ENCODE measurements around the gene PGLYRP1.

Gene PGLYRP1, protein sequence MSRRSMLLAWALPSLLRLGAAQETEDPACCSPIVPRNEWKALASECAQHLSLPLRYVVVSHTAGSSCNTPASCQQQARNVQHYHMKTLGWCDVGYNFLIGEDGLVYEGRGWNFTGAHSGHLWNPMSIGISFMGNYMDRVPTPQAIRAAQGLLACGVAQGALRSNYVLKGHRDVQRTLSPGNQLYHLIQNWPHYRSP

DNA sequence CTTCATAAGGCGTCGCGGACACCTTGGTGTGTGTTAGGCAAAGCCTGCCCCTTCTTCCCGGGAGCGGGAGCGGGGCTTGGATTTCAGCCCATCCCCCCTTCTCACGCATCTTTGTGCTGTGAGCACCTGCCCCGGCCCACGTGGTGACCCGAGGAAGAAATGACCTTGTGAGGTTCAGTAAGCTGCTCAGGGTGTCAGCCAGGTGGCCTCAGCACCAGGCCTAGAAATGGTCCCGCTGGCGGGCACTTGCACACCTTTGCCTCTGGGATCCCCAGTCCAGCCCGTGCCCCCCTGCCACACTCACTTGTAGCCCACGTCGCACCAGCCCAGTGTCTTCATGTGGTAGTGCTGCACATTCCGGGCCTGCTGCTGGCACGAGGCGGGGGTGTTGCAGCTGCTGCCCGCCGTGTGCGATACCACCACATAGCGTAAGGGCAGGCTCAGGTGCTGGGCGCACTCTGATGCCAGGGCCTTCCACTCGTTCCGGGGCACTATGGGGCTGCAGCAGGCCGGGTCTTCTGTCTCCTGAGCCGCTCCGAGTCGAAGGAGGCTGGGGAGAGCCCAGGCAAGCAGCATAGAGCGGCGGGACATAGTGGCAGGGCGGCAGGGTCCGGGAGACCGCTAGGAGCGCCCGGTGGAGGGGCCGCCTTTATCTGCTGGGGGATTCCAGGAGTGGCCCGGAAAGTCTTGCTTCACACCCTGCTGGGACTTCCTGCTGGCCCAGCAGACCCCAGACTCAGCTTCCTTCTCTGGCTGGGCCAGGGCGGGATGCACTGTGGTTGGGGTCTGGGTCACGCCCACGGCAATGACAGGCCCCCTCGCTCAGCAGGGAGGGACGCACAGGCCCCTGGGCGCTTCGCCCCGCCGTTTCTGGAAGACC is at the start of gene PGLYRP1:
Gene PGLYRP1 (minus strand): TSS at position 623 of the 880 bp plus-strand sequence. CDS start 32 bp downstream, at position 591.
- in situ Hi-C loops (cut with MboI; ENCODE audit: low sequenced_read_pairs): no loop called here

DNA sequence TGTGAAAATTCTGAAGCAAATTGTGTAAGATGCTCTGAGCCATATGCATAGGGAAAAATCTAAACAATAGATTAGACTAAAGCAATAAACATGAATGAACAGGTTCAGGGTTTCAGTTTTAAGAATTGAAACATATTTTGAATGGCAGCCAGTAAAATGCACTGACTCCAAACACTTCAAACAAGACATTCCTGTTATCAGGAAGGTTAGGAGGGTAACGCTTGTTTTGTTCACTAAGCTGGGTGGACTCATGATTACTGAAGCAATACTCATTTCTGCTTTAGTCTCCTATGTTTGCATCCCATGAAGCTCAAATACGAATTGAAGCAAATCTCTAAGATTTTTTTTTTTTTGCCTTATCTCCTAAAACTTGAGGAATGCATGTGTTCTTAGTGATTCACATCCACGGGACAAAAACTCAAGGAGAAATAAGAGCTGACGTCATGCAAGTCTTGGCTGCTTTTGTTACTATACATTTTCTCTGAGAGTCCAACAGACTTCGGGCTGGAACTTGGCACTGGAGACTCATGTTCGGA is 47.0 kb upstream of the PGLYRP1 start:
- in situ Hi-C loops (cut with MboI; ENCODE audit: low sequenced_read_pairs): no loop called here

DNA sequence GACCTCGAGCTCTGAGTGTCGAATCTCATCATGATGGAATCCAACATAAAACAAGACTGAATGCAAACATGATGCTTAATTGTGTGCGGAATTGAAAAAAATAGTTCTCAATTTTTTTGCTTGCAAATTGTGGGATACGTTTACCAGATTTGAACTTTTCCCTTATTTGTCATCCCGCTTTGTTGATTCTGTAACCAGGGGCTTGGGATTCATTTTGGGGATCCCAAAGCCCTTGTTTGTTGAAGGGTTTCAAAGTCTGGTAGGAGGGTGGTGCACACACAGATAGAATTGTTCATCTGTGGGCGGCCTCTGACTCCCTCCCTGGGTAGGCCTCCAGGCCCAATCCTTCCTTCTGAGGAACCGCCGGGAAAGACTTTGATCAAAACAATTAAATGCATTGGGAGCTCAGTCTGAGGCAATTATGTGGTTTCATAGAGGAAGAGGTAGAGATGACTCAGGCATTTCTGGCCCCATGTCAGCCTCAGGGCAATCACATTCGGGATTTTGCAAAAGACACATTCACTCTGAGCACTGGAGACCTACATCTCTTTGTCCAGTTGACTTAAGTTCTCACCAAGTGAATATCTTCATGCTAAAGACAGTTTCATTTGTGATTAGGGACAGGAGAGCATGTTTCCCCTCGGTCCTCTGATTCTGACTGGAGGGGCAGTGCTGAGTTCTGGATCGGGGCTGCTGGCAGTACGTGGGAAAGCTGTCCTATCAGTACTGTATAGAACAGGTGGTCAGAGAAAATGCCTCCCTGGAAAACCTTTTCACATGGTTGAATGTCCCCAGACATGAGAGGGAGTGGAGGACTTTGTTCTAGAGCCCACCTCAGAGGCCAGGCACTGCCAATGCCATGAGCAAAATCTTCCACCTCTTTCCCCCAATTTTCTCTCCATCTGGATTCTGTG is 45.7 kb upstream of the PGLYRP1 start:
- in situ Hi-C loops (cut with MboI; ENCODE audit: low sequenced_read_pairs): no loop called here

DNA sequence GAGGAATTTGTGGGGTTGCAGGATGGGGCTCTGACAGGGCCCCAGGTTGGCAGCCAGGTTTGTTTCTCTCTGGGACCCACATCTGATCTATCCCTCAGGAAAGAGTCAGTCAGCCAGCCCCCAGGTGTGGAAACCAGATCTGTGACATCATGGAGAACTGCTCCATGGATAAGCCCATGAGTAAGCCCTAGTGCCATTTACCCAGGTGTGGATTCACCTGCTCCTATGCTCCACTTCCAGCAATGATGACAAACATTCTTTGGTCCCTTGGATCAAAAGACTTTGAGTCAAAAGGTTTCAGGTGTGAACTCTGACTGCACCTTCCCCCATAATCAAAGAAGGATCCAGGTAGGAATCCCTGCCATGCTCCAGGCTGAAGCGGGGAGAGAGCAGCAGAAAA is 44.8 kb upstream of the PGLYRP1 start:
- in situ Hi-C loops (cut with MboI; ENCODE audit: low sequenced_read_pairs): no loop called here

DNA sequence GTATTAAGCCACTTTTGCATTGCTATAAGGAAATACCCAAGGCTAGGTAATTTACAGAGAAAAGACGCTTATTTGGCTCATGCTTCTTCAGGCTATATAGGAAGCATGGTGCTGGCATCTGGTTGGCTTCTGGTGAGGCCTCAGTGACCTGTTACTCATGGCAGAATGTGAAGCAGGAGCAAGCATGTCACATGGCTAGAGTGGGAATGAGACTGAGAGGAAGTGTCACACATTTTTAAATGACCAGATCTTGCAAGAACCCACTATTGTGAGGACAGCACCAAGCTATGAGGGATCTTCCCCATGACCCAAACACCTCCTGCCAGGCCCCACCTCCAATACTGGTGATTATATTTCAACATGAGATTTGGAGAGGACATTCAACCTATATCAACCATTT is 43.6 kb upstream of the PGLYRP1 start:
- in situ Hi-C loops (cut with MboI; ENCODE audit: low sequenced_read_pairs): no loop called here

DNA sequence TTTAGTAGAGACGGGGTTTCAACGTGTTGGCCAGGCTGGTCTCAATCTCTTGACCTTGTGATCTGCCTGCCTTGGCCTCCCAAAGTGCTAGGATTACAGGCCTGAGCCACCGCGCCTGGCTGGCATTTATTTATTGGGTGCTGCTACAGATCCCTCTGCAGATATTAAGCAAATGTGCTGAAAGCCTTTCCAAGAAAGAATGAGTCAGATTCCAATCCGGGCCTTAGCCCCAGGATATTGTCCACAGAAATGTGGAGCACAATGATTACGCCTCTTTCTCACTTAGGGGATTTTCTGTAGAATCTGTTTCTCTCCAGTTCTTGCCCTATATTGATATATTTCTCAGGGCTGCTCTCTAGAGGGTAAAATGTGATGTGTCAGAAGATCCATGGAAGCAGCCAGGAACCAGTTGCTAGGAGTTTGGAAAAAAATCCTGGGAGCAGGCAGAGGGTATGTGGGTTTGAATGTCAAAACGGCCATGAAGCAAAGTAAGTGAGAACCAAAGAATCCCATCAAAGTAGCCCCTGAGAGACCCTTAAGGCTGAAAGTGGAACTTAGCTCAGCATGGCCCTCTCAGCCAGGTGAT is 42.7 kb upstream of the PGLYRP1 start:
- in situ Hi-C loops (cut with MboI; ENCODE audit: low sequenced_read_pairs): no loop called here

DNA sequence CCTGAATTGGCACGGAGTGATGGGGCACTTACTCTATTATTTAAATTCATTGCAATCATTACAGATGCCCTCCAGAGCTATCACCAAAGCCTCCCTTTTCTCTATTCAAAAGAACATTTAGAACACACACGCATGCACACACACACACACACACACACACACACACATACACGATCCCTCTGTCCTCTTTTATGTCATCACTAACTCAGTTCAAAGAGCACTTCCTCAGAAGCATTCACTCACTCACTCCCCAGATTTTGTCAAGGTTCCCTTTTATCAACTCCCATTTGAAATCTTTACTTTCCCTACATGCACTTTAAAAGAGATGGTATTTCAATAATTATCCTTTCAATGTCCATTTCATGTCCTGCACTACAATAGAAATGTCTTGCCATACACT is 40.3 kb upstream of the PGLYRP1 start:
- in situ Hi-C loops (cut with MboI; ENCODE audit: low sequenced_read_pairs): no loop called here

DNA sequence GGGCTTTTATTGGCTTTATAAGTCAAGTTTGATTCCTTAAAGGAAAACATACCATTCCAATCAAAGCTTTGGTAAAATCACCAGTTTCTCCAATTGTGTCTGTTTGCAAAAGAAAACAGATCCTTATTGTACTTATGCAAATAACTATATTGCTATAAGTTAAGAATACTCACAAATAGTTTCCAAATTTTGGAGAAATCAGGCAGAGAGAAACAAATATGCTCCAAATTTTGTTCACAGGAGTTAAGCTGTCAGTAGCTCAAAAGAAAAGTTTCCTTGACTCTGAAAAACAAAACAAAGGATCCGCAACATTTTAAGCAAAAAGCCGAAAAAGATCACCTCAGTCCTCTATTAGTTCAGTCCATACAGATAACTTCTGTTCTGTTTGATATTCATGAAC is 37.2 kb upstream of the PGLYRP1 start:
- in situ Hi-C loops (cut with MboI; ENCODE audit: low sequenced_read_pairs): no loop called here

DNA sequence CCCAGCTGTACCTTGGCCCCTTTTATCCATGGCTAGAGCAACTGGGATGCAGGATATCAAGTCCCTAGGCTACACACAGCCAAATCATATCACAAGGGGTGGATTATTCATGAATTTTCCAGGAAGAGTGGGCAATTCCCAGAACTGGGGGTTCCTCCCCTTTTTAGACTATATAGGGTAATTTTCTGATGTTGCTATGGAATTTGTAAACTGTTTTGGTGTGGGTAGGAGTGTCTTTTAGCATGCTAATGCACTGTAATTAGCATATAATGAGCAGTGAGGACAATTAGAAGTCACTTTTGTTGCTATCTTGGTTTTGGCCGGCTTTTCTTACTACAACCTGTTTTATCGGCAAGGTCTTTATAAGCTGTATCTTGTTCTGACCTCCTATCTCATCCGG is 35.9 kb upstream of the PGLYRP1 start:
- in situ Hi-C loops (cut with MboI; ENCODE audit: low sequenced_read_pairs): no loop called here

DNA sequence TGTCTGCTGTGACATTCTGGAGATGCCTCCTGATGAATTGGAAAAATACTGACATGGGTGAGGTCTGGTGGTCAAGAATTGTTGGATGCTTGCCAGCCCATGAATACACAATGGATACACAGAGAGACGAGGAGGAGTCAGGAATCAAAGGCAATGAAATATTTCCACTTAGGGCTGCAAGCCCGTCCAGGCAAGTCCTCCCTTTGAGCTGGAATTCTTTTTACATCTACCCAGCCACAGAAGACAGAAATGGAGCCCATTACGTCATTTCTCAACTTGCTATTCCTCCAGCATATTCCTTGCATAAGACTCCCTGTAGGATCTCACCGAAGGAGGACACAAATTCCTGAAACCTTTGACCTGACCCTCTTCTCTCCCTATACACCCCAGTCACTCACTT is 33.7 kb upstream of the PGLYRP1 start:
- in situ Hi-C loops (cut with MboI; ENCODE audit: low sequenced_read_pairs): no loop called here

DNA sequence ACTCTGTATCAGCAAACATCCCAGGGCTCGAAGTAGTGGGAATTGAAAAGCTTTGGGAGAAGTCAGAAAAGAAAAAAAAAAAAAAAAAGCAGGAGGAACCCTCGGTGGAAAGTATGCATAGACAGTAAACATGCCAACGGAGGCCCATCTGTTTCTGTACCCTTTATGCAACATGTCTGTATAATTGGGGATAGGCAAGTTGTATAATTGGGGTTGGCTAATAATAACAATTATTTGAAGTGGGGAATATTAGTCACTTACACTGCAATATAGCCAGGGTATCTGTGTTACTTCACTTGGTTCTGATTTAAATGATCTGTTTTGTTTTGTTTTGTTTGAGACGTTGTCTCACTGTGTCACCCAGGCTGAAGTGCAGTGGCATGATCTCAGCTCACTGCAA is 30.0 kb upstream of the PGLYRP1 start:
- in situ Hi-C loops (cut with MboI; ENCODE audit: low sequenced_read_pairs): no loop called here

DNA sequence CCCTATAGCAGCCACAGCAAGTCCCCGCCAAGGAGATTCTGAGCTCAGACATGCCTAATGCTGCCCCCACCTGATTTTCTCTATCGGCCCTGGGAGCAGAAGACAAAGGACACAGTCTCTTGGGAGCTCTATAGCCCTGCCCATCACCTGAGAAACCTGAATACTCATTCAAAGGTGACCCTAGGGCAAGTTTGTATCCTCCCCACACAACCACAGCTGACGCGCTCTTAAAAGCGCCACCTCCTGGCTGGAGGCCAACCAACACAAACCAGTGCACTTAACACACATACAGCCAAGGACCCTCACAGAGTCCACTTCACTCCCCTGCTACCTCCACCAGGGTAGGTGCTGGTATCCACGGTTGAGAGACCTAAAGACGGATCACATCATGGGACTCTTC is 26.7 kb upstream of the PGLYRP1 start:
- in situ Hi-C loops (cut with MboI; ENCODE audit: low sequenced_read_pairs): no loop called here

DNA sequence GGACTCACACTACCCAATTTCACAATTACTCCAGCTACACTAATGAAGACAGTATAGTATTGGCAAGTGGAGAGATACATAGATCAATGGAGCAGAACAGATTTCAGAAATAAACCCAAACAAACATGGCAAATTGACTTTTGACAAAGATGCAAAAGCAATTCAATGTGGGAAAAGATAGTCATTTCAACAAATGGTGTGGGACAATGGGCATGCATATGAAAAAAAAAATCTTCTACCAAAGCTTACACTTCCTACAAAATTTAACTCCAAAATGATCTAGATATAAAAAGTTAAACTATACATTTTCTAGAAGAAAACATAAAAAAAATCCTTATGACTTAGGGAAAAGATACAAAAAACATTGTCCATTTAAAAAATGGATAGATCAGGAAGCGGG is 20.7 kb upstream of the PGLYRP1 start:
- in situ Hi-C loops (cut with MboI; ENCODE audit: low sequenced_read_pairs): no loop called here

DNA sequence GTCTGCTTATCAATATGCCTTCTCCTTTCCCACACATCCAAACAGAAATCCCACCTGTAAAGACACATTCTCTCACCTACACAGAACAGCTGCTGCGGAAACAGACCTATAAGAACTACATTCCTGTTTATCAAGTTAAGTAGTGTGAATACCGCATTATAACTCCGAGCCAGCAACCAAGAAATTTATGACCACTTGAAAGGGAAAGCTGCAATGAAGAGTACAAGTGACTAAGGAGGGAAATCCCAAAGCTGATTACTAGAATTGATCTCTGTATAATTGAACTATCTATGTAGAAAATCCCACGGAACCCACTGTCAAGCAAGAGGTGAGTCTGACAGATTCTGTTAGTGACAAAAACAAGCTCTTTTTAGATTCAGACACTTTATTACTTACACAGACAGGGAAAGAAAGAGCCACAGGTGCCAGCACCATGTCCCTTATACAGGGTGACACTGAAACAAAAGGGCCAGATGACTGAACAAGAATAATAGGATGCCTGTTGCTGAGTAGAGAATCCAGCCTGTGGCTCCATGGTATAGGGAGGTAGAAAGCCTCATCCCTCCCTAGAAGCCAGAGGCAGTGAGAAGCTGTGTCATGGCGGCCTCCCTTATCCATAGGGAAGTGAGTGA is 19.5 kb upstream of the PGLYRP1 start:
- in situ Hi-C loops (cut with MboI; ENCODE audit: low sequenced_read_pairs): no loop called here

DNA sequence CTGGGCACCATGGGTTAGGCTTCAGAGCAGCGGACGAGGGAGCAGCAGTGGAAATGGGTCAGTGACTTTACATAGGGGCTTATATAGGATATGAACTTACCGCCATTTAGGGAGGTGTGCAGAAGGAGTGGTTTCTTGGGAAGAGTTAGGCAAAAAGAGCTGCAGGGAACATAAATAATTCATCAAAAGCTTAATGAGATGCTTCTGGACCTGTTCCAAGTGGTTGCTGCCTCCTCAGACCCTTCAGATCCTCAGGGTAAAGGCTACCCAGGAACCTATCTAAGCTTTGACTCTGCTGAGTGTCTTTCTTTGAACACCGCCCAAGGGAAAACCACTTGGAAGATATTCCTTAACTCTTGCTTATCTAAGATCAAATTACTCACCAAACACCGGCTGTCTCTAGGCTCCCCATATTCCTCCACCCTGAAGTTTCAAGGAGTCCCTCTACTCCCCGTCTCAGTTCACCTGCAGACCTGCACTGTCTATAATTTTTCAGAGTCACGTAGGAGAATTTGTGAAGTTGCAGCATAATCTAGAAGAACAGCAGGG is 18.2 kb upstream of the PGLYRP1 start, which contains the start of gene IGFL4:
Gene IGFL4 (minus strand): TSS at position 51 of the 549 bp plus-strand sequence. CDS start 40 bp downstream, at position 11.
- in situ Hi-C loops (cut with MboI; ENCODE audit: low sequenced_read_pairs): no loop called here

DNA sequence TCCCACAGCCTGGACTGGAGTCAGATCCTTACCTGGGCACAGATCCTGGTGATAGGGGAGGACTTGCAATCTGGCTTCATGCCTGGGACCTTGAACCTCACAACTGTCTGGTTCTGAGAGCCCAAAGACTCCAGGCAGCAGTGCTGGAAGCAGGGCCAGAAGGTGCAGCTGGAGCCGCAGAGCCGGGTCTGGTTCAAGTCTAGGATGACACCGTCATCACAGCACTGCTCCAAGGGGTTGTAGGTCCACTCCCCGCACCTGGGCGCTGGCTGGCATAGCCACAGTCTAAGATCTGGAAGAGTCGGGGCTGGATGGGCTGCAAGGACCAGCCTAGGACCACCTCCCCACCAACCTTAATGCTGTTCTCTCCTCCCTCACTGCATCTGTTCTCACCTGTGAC is 17.3 kb upstream of the PGLYRP1 start:
- in situ Hi-C loops (cut with MboI; ENCODE audit: low sequenced_read_pairs): no loop called here

DNA sequence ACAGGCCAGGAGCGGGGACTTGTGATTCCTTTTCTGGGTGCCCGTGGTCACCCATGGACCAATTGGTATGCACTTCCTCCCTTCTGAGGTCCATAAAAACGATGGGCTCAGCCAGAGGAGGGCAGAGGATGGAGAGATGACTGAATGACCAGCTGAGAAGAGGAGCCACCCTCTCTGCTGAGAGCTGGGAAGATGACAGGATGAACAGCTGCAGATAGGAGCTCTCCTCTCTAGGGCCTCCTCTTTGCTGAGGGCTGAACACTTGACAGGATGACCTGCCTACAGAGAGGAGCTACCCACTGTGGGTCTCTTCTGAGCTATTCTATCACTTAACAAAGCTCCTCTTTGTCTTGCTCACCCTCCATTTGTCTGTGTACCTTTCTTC is 13.9 kb upstream of the PGLYRP1 start:
- in situ Hi-C loops (cut with MboI; ENCODE audit: low sequenced_read_pairs): no loop called here

DNA sequence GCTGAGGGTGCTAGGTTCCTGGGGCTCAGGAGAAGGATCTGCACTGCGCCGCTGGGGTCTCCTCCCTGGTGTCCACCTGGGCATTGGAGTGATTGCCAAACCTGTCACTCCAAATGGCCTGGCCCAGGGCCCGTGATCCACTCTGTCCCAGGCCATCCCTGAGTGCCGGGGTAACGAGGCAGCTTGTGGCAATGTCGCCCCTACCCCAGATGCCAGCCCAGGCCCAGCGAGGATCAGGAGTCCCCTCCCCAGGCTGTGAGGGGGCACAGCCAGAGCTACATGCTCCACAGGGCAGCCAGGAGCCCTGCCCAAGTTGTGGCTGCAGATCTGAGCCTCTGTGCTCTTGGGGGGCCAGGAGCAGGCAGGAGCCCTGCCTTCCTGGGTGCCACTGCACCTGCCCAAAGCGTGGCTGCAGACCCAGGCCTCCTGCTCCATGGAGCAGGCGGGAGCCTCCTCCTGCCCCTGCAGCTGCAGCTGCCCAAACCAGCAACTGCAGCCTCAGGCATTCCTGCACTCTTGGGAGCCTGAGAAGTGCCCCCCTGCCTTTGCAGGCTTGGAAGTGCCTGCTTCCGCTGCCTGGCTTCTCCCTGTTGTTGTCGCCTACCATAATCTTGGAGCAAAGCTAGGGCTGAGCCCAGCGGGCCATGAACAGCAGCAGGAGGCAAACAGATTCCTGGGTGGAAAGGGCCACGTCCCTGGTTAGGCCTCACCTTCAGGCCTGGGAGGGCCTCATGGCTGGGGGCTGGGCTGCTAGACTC is 13.3 kb upstream of the PGLYRP1 start:
- in situ Hi-C loops (cut with MboI; ENCODE audit: low sequenced_read_pairs): no loop called here

DNA sequence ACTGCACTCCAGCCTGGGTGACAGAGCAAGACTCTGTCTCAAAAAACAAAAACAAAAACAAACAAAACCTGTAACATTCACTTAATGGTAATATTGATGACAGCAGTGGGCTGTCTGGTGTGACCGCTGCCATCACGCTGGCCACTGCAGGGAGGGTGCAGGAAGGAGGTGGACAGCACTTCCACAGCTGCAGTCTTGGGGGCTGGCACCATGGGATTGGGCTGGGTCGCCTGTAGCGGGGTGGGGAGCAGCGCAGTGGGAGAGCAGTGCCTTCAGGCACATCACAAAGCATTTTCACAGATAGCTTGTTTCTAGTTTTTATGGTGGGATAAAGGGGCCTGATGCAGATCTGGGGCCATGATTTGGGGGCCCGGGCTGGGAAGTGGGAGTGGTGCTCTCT is 12.7 kb upstream of the PGLYRP1 start:
- in situ Hi-C loops (cut with MboI; ENCODE audit: low sequenced_read_pairs): no loop called here

Measured in HL-60/S4 (cell line).